ENCODE measurements around the gene SEC24B.
"Not testable (repeated sequence)": the region's sequence is repeated elsewhere in the genome, so short reads cannot be mapped to it uniquely, and the experiment has no call there.

SEC24B gene

GRCh38 chr4:109447278-109447677 lies 13.7 kb downstream of the SEC24B start:
- no peak for DNase-seq (ENCODE audit: low read depth)
- TF ChIP-seq POLR2A (IDR thresholded peaks at IDR 0.05; ENCODE audit: extremely low read depth, insufficient read length) = no peak
- TF ChIP-seq CTCF (IDR thresholded peaks at IDR 0.05; ENCODE audit: low read depth, low read length) = no peak
- no peak for TF ChIP-seq MYC (IDR thresholded peaks at IDR 0.05; ENCODE audit: low read depth, low read length)
- TF ChIP-seq MAX (IDR thresholded peaks at IDR 0.05; ENCODE audit: low read depth, low read length) = no peak
- no peak overlapping the region for H3K4me3 ChIP-seq (ENCODE audit: low read depth, low read length)

- H3K4me3 ChIP-seq (ENCODE audit: low read depth, low read length) = no peak overlapping the region
- no peak for DNase-seq (ENCODE audit: low read depth)
- no peak for TF ChIP-seq CTCF (IDR thresholded peaks at IDR 0.05; ENCODE audit: low read depth, low read length)
Measured at GRCh38 chr4:109451544-109452273, 18.1 kb downstream of the SEC24B start.

- not testable (repeated sequence) for H3K4me3 ChIP-seq (ENCODE audit: low read depth, low read length); DNase-seq (ENCODE audit: low read depth)
Measured at GRCh38 chr4:109453110-109453509, 19.5 kb downstream of the SEC24B start.

GRCh38 chr4:109462297-109462696 lies 28.7 kb downstream of the SEC24B start:
- DNase-seq (ENCODE audit: low read depth) = peak; percentile 5
- no peak overlapping the region for H3K4me3 ChIP-seq (ENCODE audit: low read depth, low read length)
- TF ChIP-seq CTCF (IDR thresholded peaks at IDR 0.05; ENCODE audit: low read depth, low read length) = no peak
- TF ChIP-seq MYC (IDR thresholded peaks at IDR 0.05; ENCODE audit: low read depth, low read length) = no peak
- TF ChIP-seq POLR2A (IDR thresholded peaks at IDR 0.05; ENCODE audit: extremely low read depth, insufficient read length) = no peak

- no peak for TF ChIP-seq MYC (IDR thresholded peaks at IDR 0.05; ENCODE audit: low read depth, low read length)
- no peak for TF ChIP-seq CTCF (IDR thresholded peaks at IDR 0.05; ENCODE audit: low read depth, low read length)
- TF ChIP-seq MAX (IDR thresholded peaks at IDR 0.05; ENCODE audit: low read depth, low read length) = no peak
- TF ChIP-seq POLR2A (IDR thresholded peaks at IDR 0.05; ENCODE audit: extremely low read depth, insufficient read length) = no peak
- no peak for DNase-seq (ENCODE audit: low read depth)
- H3K4me3 ChIP-seq (ENCODE audit: low read depth, low read length) = no peak overlapping the region
Measured at GRCh38 chr4:109462802-109463201, 29.2 kb downstream of the SEC24B start.

- TF ChIP-seq MAX (IDR thresholded peaks at IDR 0.05; ENCODE audit: low read depth, low read length) = no peak
- TF ChIP-seq CTCF (IDR thresholded peaks at IDR 0.05; ENCODE audit: low read depth, low read length) = no peak
- TF ChIP-seq POLR2A (IDR thresholded peaks at IDR 0.05; ENCODE audit: extremely low read depth, insufficient read length) = no peak
- no peak for TF ChIP-seq MYC (IDR thresholded peaks at IDR 0.05; ENCODE audit: low read depth, low read length)
- H3K4me3 ChIP-seq (ENCODE audit: low read depth, low read length) = no peak overlapping the region
- no peak for DNase-seq (ENCODE audit: low read depth)
Measured at GRCh38 chr4:109465069-109465468, 31.5 kb downstream of the SEC24B start.

All from NB4 (cell line).